GM12892 (cell line): ENCODE data around the gene TAF3.

Source experiments
- DNase-seq: peaks from one replicate; pipeline ENCODE4 v3.0.0; 2011; ENCODE audit not compliant: insufficient read length
- FAIRE-seq: peaks from 2 replicates; lab custom pipeline; 2011; peaks lifted over from hg19 to GRCh38; lab: Jason Lieb, UNC
- POLR2A ChIP-seq: IDR thresholded peaks from 2 replicates; pipeline ENCODE4 v1.6.1; 2011; ENCODE audit warnings: low read depth, low read length, control low read depth
- POLR2AphosphoS5 ChIP-seq: IDR thresholded peaks from 2 replicates; pipeline ENCODE4 v1.6.1; 2011; ENCODE audit warnings: low read depth, low read length, control low read depth
- TAF1 ChIP-seq: IDR thresholded peaks from 2 replicates; pipeline ENCODE4 v1.6.1; 2011; ENCODE audit warnings: low read depth, mild to moderate bottlenecking, control low read depth, low read length, borderline replicate concordance

TAF3 gene

DNA sequence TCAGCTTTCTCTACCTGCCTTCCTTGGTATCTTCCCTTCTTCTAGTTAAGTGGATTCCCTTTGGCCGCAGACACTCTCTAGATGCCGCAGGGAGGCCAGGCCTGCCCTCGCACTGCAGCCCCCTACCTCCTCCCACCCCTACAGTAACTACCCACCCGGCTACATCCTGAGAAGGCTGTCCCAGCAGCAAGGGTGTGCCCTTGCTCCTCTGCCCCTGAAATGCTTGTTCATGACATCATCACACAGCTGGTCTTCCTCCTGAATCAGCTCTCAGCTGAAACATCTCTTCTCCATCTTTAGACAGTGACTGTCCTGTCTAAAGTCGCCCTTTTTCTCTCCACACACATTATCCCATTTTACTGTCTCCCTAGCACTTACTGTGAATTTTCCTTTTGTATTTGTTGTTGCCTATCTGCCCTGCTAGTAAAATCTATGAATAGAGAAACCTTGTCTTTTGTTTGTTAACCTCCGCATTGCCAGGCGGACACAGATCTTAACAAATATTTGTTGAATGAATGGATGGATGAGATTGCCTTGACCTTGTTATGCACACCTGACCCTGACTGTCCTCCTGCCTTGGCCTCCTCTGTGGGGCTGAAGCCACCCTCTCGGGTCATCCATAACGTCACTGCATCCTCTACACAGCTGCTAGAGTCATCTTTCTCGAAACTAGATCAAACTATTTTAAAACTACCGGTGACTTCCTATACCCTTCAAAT lies 127.3 kb downstream of the TAF3 start:
- no peak for DNase-seq
- no peak for FAIRE-seq
- no peak for TF ChIP-seq POLR2A

DNA sequence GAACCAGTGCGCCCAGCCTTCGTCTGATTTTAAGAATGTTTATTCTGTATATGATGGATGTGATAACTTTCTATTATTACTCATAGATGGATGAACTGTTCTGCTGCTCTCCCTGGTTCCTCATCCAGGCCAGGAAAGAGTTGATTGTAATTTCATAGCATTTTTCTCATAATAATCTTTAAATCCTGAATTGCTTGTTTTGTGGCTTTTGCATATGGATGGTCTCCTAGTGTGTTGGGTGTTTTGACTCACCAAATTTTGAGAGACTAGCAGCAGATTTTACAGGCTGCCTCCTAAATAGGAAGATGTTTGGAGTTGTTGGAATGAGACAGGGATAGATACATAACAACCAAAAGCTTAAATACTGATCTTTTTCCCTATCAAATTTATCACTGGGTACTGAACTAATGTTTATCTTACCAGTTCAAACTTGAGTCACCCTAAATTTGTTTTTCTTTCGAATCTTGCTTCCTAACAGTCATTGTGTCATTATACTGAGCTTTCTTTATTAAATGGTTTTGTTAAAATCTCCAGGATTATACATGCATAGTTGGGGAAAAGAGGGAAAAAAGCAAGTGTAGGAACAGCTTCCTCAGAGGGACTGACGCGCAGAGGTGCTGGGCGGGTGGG lies 130.2 kb downstream of the TAF3 start:
- TF ChIP-seq POLR2A (no peak), POLR2AphosphoS5 (no peak), TAF1 (no peak)
- FAIRE-seq: no peak
- DNase-seq: no peak

DNA sequence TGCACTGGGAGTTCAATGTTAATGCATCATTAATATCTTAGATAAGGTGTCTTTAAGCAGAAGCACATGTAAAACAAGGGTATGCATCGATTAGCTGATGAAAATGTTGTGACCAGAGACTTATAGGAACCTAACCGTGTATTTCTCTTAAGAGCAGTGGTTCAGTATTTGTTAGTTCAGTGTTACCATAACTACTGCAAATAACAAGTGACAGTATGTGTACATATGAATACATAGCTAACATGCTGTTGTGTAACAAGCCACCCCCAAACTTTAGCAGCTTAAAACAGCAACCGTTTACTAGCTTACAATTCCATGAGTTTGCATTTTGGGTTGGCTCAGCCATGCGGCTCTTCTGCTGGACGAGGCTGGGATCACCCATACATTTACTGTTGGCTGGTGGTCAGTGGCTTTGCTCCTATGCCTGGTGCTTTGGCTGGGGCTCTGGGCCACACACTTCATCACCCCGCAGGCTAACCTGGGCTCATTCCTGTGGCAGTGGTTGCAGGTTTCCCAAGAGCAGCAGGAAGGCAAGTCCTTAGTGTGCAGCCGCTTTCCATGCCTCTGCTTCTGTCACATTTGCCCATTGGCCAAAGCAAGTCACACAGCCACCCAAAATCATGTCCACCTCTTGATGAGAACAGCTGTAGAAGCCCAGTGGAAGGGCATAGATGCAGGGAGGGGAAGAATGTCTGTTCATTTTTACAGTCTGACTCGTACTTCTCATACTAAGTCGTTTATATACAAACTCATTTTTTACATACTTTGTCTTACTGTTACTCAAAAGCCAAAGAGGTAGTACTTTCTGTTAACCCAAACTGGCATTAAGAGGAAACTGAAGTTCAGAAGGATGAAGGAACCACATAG lies 132.9 kb downstream of the TAF3 start:
- no peak for TF ChIP-seq POLR2A
- no peak for TF ChIP-seq TAF1
- no peak for TF ChIP-seq POLR2AphosphoS5
- FAIRE-seq (no peak), DNase-seq (no peak)

DNA sequence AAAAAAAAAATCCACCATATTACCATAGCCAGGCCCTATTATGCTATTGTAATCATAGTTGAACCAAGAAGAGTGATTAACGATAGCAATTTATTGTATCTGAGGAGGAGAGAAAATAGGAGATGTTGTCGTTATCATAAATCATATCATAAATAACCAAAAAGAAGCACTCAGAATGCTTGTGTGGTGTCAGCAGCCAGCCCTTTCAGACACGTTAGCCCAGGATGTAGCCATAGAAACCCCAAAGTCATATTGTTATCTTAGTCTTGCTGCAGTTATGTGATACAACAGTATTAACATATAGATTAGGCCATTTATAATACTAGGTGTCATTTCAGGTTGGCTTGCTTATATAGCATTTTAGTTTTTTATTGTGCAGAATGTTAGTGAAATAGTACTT lies 134.0 kb downstream of the TAF3 start:
- TF ChIP-seq POLR2AphosphoS5: no peak
- TF ChIP-seq POLR2A: no peak
- TF ChIP-seq TAF1: no peak
- FAIRE-seq: no peak
- no peak for DNase-seq

DNA sequence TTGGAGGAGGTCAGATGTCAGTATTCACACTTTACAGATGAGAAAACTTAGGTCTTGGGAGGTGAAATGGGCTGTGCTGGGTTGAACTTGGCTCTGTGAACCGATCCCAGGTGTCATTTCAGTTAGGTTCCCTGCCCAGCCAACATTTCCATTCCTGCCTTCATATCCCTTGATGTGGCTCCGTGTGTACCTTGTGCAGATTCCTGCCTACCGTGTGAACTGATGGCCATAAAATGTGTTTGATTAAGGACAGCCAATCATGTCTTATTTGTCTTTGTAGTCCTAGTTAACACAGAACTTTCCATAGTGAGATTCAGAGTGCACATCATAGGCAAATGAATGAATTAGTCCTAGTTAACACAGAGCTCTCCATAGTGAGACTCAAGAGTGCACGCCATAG lies 135.1 kb downstream of the TAF3 start:
- DNase-seq: no peak
- FAIRE-seq: no peak
- TF ChIP-seq POLR2A: no peak
- no peak for TF ChIP-seq POLR2AphosphoS5
- TF ChIP-seq TAF1: no peak

DNA sequence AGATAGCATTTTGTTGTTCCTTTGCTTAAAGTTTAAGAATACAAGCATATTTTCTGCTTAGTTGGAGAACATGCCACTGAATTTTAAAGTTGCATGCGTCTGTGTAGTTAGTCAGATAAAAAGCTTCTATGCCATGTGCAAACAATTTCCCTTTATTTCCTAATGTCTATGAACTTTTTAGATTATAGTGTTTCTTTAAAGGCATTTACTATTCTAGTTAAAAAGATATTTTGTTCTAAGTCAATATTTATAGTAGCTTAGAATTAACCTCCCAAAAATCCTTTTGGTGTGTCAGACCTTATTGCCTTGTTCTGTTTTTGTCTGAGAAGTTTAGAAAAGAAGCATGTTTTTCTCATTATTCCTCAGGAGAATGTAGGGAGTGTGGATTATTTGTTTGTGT lies 137.1 kb downstream of the TAF3 start:
- TF ChIP-seq POLR2A: no peak
- TF ChIP-seq POLR2AphosphoS5: no peak
- TF ChIP-seq TAF1: no peak
- DNase-seq: no peak
- FAIRE-seq: no peak

DNA sequence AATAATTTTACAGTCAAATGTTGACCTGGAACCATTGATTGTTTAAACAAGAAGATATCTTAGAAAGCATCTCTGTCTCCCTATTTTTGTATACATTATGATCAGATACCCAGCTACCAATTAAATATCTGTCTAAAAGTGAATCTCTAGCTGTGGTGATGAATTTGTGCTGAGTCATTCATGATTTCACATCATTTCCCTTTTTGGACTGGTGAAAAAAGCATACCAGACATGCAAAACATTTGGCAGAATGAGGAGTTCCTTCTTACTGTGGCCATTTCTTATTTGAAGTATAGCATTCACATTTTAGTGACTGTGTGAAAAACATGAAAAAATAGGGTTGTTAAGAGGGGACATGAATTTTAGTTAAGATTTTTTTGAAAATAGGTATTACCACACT lies 138.2 kb downstream of the TAF3 start:
- no peak for TF ChIP-seq POLR2AphosphoS5
- TF ChIP-seq POLR2A: no peak
- no peak for TF ChIP-seq TAF1
- no peak for FAIRE-seq
- no peak for DNase-seq

DNA sequence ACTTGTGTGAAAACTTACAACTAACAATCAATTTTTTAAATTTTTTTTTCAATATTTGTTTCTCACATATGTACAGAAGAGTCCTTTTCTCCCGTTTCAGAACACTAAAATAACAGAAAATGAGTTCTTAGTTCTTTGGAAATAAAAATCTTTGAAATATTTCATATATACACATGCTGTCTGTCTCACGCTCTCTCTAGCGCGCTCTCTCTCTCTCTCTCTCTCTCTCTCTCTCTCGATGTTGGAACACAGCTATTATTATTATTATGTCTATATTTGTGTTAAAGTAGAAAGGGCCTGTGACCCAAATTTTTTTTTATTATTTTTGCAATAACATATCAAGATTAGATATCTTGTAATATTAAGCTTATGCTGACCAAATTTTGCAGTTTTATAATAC lies 139.3 kb downstream of the TAF3 start:
- FAIRE-seq: no peak
- TF ChIP-seq POLR2A (no peak), TAF1 (no peak), POLR2AphosphoS5 (no peak)
- no peak for DNase-seq

DNA sequence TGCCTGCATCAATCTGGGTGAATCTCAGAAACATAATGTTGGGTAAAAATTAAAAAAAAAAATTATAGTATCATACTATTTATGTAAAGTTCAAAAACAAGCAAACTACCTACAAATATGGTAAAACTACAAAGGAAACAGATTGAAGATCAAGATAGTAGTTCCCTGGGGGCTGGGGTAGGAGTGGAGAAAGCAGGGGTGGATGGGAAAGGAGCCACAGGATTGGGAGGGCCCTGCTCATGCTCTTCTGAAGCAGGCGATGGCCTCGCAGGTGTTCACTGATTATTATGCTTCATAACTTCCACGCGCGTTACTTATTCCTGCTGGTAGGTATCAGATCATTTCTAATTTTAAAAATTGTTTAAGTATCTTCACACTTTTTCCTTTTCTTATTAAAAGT lies 140.1 kb downstream of the TAF3 start:
- DNase-seq (no peak), FAIRE-seq (no peak)
- TF ChIP-seq TAF1 (no peak), POLR2A (no peak), POLR2AphosphoS5 (no peak)

DNA sequence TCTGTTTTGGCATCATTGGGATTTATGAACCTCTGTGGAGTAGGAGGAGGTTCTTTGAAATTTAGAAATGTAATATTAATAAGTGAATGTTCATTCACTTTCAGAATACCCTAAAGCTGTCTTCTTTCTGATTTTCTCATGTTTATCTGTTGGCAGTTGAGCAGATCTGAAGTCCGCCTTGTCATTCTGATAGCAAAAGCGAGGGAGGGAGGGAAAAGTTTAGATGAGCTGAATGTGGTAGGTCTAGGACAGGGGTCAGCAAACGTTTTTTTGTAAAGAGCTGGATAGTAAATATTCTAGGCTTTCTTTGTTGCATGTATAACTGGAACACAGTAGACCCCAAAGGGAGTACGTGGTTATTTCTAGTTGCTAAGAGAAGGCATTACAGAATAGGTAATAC lies 141.8 kb downstream of the TAF3 start:
- FAIRE-seq (no peak), DNase-seq (no peak)
- no peak for TF ChIP-seq POLR2AphosphoS5
- TF ChIP-seq TAF1: no peak
- no peak for TF ChIP-seq POLR2A

DNA sequence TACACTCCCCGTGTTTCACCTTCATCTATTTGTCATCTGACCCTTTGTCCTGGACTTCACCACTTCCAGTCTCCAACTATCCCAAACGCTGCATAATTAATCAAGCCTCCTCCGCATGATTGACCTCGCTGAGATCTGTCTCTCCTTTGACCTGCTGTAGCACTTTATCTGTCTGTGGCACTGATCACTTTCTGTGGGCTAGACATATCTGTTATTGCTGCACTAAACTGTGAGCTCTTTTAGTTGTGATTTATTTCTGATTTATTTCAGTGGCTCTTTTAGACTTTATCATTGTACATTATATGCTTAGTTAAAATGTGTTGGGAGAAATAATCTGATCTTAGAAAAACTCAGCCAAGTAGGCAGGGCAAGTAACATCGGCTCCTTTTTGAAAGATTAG lies 144.3 kb downstream of the TAF3 start:
- no peak for DNase-seq
- TF ChIP-seq POLR2A (no peak), POLR2AphosphoS5 (no peak), TAF1 (no peak)
- FAIRE-seq: no peak
